Mesendoderm (in vitro differentiated cells): ENCODE data around the gene TRIM43. TPM values are rescaled to one million over a fixed set of nuclear protein-coding genes. Genes with fewer than 3 reads are reported as not detected.

ENCODE experiments used
- small RNA-seq: library from polyadenylated mRNA; stranded (forward); fragments of <200 nt; extraction: miRNeasy Mini kit (QIAGEN cat#:217004); gene quantifications from one replicate; pipeline ENCODE3, GENCODE V24; 2013; ENCODE audit not compliant: insufficient read depth

TRIM43 gene

Small RNA genes lying within 50 kb of the gene (small RNA-seq; reads per million reads assigned to genes)
- gene AC009237.4 (not detected), gene AC009237.7 (not detected)
